OCI-LY1 (cell line): ENCODE results near the gene IL20RA.
"Not testable (repeated sequence)": the region's sequence is repeated elsewhere in the genome, so short reads cannot be mapped to it uniquely, and the experiment has no call there.

Experiments
- H2AFZ ChIP-seq: fragments of 200-600 bp; sonication (generic), shearing (Covaris generic); 2 replicates; pipeline ENCODE4 v1.6.0; 2014; ENCODE audit warnings: antibody characterized with exemption, mild to moderate bottlenecking, low read length
- H3F3A ChIP-seq: fragments of 200-600 bp; sonication (generic), shearing (Covaris generic); 2 replicates; pipeline ENCODE4 v1.6.0; 2014; ENCODE audit warnings: mild to moderate bottlenecking, antibody characterized with exemption, low read length, moderate library complexity; ENCODE audit not compliant: insufficient read depth
- H3K27ac ChIP-seq: fragments of 200-600 bp; sonication (generic); 2 replicates; pipeline ENCODE4 v1.5.1; 2014; ENCODE audit warnings: low read length, mixed run types, mild to moderate bottlenecking, low read depth; ENCODE audit not compliant: poor library complexity, severe bottlenecking
- H3K27me3 ChIP-seq: fragments of 200-600 bp; sonication (generic); 2 replicates; pipeline ENCODE4 v1.6.0; 2014; ENCODE audit warnings: antibody characterized with exemption, mild to moderate bottlenecking, low read length, moderate library complexity; ENCODE audit not compliant: insufficient read depth
- H3K36me3 ChIP-seq: fragments of 200-600 bp; sonication (generic); 2 replicates; pipeline ENCODE4 v1.6.1; 2014; ENCODE audit warnings: mild to moderate bottlenecking, antibody characterized with exemption, low read length, moderate library complexity, mixed read lengths; ENCODE audit not compliant: insufficient read depth
- H3K4me1 ChIP-seq: fragments of 200-600 bp; sonication (generic); 2 replicates; pipeline ENCODE4 v1.5.1; 2014; ENCODE audit warnings: mild to moderate bottlenecking, low read length, moderate library complexity; ENCODE audit not compliant: insufficient read depth, severe bottlenecking
- H3K4me2 ChIP-seq: fragments of 200-600 bp; sonication (generic), shearing (Covaris generic); 2 replicates; pipeline ENCODE4 v1.6.1; 2014; ENCODE audit warnings: low read length
- H3K4me3 ChIP-seq: fragments of 200-600 bp; sonication (generic); 2 replicates; pipeline ENCODE4 v1.5.1; 2014; ENCODE audit warnings: low read length, low read depth, mild to moderate bottlenecking, mixed read lengths; ENCODE audit not compliant: poor library complexity, severe bottlenecking
- H3K79me2 ChIP-seq: fragments of 200-600 bp; shearing (Covaris generic); 2 replicates; pipeline ENCODE4 v1.6.1; 2016; ENCODE audit warnings: mixed run types, low read length, mixed read lengths; ENCODE audit not compliant: insufficient read depth
- H3K9ac ChIP-seq: fragments of 200-600 bp; sonication (generic), shearing (Covaris generic); 2 replicates; pipeline ENCODE4 v1.6.1; 2014; ENCODE audit warnings: mild to moderate bottlenecking, low read length, mixed read lengths
- H3K9me2 ChIP-seq: fragments of 200-600 bp; sonication (generic), shearing (Covaris generic); 2 replicates; pipeline ENCODE4 v1.6.1; 2014; ENCODE audit warnings: low read depth, mild to moderate bottlenecking, low read length, mixed read lengths
- H3K9me3 ChIP-seq: fragments of 200-600 bp; shearing (Covaris generic); 2 replicates; pipeline ENCODE4 v1.6.1; 2014; ENCODE audit warnings: low read length, mixed read lengths
- H4K20me1 ChIP-seq: fragments of 200-600 bp; sonication (generic), shearing (Covaris generic); 2 replicates; pipeline ENCODE4 v1.6.0; 2016; ENCODE audit warnings: mild to moderate bottlenecking, low read length; ENCODE audit not compliant: insufficient read depth
- CTCF ChIP-seq: fragments of 200-600 bp; sonication (generic), shearing (Covaris generic); IDR thresholded peaks from 2 replicates; pipeline ENCODE4 v1.5.1; 2017; ENCODE audit warnings: mild to moderate bottlenecking, antibody characterized with exemption, low read length, moderate library complexity, mixed read lengths
- EZH2 ChIP-seq: fragments of 200-600 bp; sonication (generic), shearing (Covaris generic); IDR thresholded peaks from 2 replicates; pipeline ENCODE4 v1.8.0; 2017; ENCODE audit warnings: borderline replicate concordance, mixed run types, mild to moderate bottlenecking, antibody characterized with exemption, low read length, moderate library complexity, mixed read lengths

IL20RA gene

GRCh38 chr6:136979206-136979605 lies 65.6 kb downstream of the IL20RA start:
- no peak overlapping the region for H2AFZ ChIP-seq
- no peaks in the 10 kb centered on the region for H3K9me2 ChIP-seq
- H3K27ac ChIP-seq = no peak overlapping the region
- H3K4me3 ChIP-seq = no peak overlapping the region
- no peaks in the 10 kb centered on the region for H3K9me3 ChIP-seq
- H3K79me2 ChIP-seq = no peaks in the 10 kb centered on the region
- no peak overlapping the region for H3K9ac ChIP-seq
- TF ChIP-seq CTCF (no peak), EZH2 (no peak)
- no peaks in the 10 kb centered on the region for H3K27me3 ChIP-seq
- H4K20me1 ChIP-seq = no peaks in the 10 kb centered on the region
- H3K4me1 ChIP-seq = no peaks in the 10 kb centered on the region
- H3K36me3 ChIP-seq = no peaks in the 10 kb centered on the region
- H3K4me2 ChIP-seq = no peak overlapping the region
- no peaks in the 10 kb centered on the region for H3F3A ChIP-seq

GRCh38 chr6:136977075-136977474 lies 67.7 kb downstream of the IL20RA start:
- H3K4me2 ChIP-seq = no peak overlapping the region
- no peaks in the 10 kb centered on the region for H3K4me1 ChIP-seq

GRCh38 chr6:136975089-136975715 lies 69.6 kb downstream of the IL20RA start:
- no peaks in the 10 kb centered on the region for H3K27me3 ChIP-seq
- H3K4me2 ChIP-seq = no peak overlapping the region
- H3K79me2 ChIP-seq = no peaks in the 10 kb centered on the region
- TF ChIP-seq EZH2 (no peak), CTCF (no peak)
- no peaks in the 10 kb centered on the region for H3F3A ChIP-seq
- H4K20me1 ChIP-seq = no peaks in the 10 kb centered on the region
- H3K27ac ChIP-seq = no peak overlapping the region
- no peaks in the 10 kb centered on the region for H3K4me1 ChIP-seq
- H3K36me3 ChIP-seq = no peaks in the 10 kb centered on the region
- no peaks in the 10 kb centered on the region for H3K9me2 ChIP-seq
- H3K9me3 ChIP-seq = no peaks in the 10 kb centered on the region
- no peak overlapping the region for H3K4me3 ChIP-seq
- H2AFZ ChIP-seq = no peak overlapping the region
- H3K9ac ChIP-seq = no peak overlapping the region

More at GRCh38 chr6:136977075-136977474, 67.7 kb downstream of the IL20RA start:
- Histone ChIP-seq H3F3A (no peaks in the 10 kb centered on the region), H4K20me1 (no peaks in the 10 kb centered on the region), H3K9ac (no peak overlapping the region), H3K27me3 (no peaks in the 10 kb centered on the region), H3K79me2 (no peaks in the 10 kb centered on the region), H3K9me2 (no peaks in the 10 kb centered on the region), H3K9me3 (no peaks in the 10 kb centered on the region), H2AFZ (no peak overlapping the region), H3K36me3 (no peaks in the 10 kb centered on the region), H3K27ac (no peak overlapping the region), H3K4me3 (no peak overlapping the region)
- TF ChIP-seq CTCF = no peak
- no peak for TF ChIP-seq EZH2

- H3K36me3 ChIP-seq, H3K4me2 ChIP-seq, H3F3A ChIP-seq, H3K9me3 ChIP-seq, H4K20me1 ChIP-seq, H3K9me2 ChIP-seq, H3K4me3 ChIP-seq, H3K79me2 ChIP-seq, H3K4me1 ChIP-seq, H2AFZ ChIP-seq, H3K27me3 ChIP-seq, H3K9ac ChIP-seq, H3K27ac ChIP-seq: not testable (repeated sequence)
Measured at GRCh38 chr6:136973781-136974180, 71.0 kb downstream of the IL20RA start.
